Measurements from ENCODE around the gene KDM4C. TPM values are rescaled to one million over a fixed set of nuclear protein-coding genes. Genes with fewer than 3 reads are reported as not detected.
"Not testable (repeated sequence)": the region's sequence is repeated elsewhere in the genome, so short reads cannot be mapped to it uniquely, and the experiment has no call there.

Gene KDM4C
- total RNA-seq, 1 donor from 2014 or later: 76.8 TPM

DNA sequence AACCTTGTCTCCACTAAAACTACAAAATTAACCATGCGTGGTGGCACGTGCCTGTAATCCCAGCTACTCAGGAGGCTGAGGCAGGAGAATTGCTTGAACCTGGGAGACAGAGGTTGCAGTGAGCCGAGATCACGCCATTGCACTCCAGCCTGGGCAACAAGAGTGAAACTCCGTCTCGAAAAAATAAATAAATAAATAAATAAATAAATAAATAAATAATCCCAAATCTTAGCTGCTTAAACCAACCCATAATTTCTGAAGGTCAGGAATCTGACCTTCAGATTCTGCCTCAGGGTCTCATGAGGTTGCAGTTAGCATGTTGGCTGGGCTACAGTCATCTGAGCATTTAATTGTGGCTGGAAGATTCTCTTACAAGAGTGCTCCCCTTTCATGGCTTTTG lies 48.5 kb downstream of the KDM4C start:
- DNase-seq (ENCODE audit: low spot score): not testable (repeated sequence)

DNA sequence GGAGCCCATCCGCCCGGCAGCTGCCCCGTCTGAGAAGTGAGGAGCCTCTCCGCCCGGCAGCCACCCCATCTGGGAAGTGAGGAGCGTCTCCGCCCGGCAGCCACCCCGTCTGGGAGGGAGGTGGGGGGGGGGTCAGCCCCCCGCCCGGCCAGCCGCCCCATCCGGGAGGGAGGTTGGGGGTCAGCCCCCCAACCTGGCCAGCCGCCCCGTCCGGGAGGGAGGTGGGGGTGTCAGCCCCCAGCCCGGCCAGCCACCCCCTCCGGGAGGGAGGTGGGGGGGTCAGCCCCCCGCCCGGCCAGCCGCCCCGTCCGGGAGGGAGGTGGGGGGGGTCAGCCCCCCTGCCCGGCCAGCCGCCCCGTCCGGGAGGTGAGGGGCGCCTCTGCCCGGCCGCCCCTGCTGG lies 49.9 kb downstream of the KDM4C start:
- DNase-seq (ENCODE audit: low spot score): not testable (repeated sequence)

DNA sequence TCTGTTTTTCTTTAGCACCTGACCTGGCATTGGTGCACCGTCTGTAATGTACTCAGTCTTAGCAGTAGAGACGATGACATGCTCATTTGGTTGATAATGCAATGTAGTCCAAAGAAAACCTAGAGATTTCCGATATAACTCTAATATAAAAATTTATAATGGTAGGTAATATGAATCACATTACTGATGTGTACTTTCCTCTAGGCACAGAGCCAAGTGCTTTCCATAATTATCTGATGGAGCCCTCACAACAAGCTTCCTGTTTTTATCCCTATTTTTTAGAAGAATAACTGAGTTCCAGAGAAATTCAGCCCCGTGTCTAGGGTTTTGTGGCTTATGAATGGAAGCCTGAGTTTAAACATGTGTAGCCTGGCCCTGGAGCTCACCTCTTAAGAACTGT lies 53.7 kb downstream of the KDM4C start:
- DNase-seq (ENCODE audit: low spot score): no peak

DNA sequence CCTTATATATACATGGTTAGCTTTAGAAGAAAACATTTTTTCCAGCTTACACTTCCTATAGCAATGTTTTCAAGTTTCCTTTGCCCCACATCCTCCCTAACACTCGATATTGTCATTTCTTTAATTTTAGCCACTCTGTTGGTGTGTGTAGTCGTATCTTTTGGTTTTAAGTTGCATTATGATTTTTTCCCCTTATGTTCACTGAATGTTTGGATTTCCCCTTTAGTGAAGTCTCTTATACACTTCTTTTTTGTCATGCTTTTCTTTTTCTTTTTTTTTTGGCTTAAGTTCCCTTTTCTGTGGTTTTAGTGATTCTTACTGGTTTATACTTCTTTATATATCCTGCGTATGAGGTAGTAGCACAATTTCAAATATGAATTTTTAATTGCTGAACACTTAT lies 58.8 kb downstream of the KDM4C start:
- no peak for DNase-seq (ENCODE audit: low spot score)

DNA sequence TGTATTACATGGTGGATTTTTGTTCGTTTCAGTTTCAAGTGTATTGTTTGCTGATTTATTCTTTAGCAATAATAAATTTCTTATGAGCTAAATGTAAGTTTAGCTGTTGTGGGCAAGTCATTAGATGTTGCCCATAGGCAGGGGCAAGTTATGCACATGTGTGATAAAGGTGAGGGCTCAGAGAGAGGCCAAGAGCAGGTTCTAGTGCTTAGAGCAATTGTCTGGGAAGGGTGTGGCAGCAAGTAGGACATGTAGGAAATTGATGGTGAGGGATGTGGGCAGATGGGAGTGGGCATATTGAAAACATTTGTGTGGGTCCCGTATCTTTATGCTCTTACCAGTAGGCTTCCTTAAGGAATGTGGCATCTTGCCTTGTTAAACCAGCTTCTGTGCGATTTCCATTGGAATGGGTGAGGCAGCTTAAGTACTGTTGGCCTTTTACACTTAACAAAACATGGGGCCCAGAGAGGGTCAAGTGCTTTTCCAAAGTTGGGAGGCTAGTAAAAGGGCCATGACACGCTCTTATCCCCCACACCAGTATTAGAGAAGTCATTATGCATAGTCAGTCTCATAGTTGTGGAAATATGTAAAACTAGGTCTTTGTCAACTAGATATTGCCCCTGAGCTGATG lies 60.6 kb downstream of the KDM4C start:
- no peak for DNase-seq (ENCODE audit: low spot score)

DNA sequence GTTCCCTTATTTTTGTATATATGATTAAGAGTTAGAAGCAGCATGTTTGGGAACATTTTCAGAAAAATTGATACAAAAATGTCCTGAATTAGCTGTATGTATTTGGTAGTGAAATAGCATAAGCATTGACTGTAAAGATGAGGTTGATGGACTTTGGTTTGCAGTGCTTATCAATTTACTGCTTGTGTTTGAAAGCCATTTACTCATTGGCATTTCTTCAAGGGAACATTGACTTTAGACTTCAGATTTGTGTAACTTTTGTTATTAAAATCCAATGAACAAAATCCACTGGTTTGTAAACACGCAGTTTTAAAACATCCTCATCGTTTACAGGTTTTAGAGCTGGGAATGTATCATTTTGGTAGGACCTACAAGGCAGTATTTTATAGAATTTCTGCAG lies 61.3 kb downstream of the KDM4C start:
- DNase-seq (ENCODE audit: low spot score): no peak

DNA sequence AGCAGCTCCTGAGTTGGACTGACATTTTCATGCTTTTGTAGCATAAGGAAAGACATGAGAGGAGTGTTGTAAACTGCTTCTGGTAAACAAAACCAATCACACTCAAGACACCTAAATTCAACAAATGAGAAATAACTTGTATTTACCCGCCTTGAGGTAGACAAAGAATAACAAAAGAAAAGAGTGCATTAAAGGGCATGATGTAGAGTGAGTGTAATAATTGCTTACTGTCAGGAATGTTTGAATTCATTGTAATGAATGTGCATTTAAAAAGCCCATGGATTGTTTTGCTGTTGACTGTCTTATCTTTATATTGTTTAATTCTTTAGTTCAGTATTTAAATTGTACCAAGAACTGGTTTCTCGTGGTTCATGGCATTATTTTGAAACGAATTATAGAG lies 61.8 kb downstream of the KDM4C start:
- no peak for DNase-seq (ENCODE audit: low spot score)

DNA sequence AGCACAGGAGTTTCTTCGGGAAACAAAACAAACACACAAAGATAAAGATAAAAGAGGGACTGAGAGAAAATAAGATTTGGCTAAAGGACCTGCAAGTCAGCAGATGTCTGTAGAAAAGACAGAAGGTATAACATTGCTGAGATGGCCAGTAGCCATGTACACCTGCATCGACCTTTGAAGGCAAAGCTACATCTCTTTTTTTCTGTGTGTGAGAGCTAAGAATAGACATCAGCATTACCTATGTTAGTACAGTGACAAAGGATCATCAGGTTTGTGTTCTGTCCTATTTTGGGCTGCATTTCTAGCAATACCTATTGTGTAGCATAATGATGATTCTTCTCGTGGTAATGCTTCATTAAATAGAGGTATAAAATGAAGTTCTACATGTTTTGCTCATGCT lies 64.9 kb downstream of the KDM4C start:
- DNase-seq (ENCODE audit: low spot score): no peak

DNA sequence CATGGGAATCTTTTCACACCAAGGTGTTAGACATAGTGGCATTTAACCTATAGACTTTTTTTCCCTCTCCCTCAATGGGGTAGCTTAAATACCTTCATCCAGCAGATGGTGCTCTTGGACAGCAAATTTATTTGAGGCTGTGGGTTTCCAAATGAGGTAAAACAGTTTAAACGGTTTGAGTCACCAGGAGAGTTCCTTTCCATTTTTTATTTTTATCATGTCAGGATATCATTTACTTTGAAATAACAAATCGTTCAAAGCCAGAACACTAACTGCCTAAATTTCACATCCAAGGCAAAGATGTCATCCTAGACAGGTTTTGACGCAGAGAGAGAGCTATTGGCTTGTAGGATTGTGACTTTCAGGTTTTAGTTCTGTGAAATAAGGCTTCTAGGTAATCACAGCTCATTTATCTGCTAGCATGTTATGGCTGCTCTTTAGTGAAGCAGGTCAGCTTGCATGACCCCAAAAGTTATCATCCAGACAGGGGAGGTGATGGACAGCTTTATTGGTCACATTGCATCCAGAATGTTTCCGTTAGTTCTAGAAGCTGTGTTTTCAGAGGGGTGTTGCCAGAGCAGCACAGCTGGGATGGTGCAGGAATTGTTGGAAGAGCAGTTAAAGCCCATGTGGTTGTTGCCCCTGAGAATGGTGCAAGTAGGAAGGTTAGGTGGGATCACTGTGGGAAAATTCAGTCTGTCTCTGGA lies 69.8 kb downstream of the KDM4C start:
- DNase-seq (ENCODE audit: low spot score): no peak

DNA sequence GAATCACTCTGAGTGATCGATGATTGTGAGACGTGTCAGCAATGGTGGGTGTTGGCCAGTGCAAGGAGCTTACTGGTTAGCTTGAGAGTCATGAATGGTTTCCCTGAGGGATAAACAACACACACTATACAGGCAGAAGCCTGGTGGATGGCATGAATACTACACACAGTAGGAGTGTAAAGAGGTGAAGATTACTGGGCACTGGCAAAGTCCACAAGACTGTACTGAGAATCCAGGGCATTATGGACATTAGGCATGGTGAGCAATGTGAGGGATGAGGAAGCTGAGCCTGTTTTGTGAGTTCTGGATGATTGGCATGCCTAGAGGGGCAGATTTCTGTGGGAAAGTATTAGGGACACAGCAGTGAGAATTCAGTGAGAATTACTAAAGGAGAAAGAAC lies 71.3 kb downstream of the KDM4C start:
- DNase-seq (ENCODE audit: low spot score): no peak

DNA sequence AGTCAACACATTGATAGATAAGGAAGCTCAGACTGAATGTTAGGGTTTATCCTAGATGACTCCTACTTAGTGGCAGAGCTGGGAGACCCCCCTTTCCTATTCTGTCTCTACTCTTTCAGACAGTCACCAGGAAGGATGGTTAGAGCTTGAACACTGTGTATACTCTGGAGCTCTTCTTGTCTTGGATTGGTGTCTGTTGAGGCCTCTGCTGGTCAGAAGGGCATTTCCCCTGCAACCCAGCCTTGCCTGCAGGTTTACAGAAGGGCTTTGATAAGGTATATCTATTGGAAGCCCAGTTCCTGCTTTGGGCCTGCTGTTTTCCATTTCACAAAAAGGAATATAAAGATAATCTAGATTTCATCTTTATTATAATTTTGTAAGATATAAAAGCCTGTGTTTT lies 71.8 kb downstream of the KDM4C start:
- no peak for DNase-seq (ENCODE audit: low spot score)

DNA sequence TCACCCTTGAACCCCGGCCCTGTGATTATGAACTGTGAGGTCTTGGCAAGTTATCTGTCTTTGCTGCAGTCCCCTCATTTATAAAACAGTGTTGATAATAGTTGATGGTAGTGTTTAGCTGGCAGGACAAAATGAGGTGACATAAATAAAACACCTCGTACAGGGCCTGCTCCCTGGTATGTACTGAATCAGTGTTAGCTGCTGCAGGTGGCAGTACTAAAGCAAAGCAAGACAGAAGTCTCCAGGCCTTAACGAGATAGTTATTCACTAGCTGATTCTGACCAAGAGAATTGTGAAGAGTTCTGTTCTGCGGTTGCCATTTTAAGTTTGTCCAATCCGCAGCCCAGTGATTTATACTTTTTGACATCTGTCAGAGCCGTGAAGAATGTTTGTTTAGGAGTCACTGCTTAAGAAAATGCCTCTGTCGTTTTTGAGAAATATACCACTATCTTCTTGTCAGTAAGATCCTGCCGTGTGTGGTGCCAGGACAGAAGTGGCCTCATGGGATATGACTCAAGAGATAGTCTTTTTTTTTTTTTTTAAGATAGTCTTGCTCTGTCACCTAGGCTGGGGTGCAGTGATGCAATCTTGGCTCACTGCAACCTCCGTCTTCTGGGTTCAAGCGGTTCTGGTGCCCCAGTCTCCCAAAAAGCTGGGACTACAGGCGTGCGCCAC lies 75.9 kb downstream of the KDM4C start:
- DNase-seq (ENCODE audit: low spot score): no peak

DNA sequence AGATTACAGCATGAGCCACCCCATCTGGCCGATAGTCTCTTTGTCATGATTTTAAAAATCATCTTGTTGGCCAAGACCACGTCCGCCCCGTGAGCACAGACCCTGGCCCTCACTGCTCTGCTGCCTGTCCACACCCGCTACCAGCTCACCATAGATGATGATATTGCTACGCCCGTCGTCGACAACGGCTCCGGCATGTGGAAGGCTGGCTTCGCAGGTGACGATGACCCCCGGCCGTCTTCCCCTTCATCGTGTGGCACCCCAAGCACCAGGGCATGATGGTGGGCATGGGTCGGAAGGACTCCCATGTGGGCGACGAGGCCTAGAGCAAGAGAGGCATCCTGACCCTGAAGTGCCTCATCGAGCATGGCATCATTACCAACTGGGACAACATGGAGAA lies 76.5 kb downstream of the KDM4C start:
- DNase-seq (ENCODE audit: low spot score): no peak

DNA sequence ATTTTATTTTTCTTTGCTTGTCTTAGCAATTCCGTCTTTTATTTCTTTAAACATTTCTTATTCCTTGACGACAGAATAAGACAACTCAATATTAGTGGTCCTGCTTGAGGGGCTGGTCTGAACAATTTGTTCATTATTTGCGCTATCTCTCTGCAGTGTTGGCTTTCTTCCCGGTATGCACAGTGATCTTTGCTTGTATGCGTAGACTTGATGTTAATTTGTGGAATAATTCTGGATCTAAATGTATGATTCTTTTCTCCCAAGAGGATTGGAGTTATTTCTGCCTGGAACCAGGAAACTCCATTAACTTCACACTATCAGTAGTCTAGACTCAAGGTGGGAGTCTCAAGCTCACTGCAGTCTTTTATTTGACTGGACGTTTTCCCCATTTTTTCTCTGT lies 80.4 kb downstream of the KDM4C start:
- no peak for DNase-seq (ENCODE audit: low spot score)

DNA sequence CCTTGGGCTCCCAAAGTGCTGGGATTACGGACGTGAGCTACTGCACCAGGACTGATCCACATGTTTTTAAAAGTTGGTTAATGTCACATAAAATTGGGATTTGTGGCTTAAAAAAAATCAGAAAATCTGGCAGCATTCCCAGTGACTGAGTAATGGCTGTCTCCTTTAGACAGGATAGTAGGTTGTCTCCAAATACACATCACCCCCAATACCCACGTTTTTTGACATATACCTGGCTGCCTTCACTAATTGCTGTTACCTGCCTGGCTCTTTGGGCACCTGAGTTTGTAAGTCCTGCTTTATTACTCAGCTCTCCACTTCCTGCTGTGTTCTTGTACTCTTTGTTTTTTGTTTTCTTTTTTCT lies 84.8 kb downstream of the KDM4C start:
- no peak for DNase-seq (ENCODE audit: low spot score)

DNA sequence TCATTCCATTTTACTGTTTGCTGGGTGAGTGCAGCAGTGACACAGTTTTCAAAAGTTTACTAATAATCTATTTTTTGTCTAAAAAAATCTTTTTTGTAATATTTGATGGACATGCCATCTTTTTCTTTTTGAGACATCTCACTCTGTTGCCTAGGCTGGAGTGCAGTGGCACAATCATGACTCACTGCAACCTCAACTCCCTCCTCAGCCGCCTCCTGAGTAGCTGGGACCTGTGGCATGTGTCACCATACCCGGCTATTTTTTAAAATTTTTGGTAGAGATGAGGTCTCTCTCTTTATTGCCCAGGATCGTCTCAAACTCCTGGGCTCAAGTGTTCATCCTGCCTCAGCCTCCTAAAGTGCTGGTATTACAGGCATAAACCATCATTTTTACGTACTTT lies 86.0 kb downstream of the KDM4C start:
- DNase-seq (ENCODE audit: low spot score): no peak

DNA sequence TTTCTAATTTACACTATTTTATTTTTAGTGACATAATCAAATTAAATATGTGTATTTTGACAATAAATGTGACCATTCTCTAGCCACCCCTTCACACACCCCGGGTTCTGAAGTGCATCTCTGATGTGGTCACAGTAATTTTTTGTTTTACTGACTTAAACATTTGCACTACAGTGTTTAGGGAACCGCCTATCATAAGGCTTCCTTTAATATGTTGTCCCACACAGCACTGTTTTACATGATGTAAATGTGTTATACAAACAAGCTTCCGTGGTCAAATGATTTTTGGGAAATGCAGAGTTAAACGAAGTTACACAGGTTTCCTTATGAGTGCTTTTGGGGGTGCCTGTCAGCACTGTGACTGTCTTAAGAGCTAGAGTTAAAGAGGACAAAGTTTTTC lies 86.5 kb downstream of the KDM4C start:
- DNase-seq (ENCODE audit: low spot score): no peak

DNA sequence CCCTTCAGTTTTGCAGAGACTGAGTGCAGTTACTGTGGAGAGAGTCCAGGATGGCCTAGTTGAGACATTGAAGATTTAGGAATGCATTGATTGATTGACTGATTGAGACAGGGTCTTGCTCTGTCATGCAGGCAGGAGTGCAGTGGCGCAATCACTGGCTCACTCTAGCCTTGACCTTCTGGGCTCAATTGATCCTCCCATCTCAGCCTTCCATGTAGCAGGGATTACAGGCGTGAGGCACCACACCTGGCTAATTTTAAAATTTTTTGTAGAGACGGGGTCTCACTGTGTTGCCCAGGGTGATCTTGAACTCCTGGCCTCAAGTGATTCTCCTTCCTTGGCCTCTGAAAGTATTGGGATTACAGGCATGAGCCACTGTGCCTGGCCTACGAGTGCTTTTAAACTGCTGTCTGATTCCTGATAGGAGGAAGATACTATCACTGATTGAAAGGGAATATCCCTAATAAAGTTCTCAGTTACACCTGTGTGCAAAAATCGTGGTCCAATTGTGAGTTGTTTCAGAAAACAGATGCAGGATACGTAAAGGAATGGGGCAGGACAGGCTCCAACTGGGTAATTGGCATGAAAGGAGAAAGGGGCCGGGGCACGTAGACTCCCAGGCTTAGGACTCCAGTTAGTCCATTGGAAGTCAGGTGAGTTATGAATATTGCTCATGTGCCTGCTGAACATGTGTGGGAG lies 87.5 kb downstream of the KDM4C start:
- DNase-seq (ENCODE audit: low spot score): no peak

DNA sequence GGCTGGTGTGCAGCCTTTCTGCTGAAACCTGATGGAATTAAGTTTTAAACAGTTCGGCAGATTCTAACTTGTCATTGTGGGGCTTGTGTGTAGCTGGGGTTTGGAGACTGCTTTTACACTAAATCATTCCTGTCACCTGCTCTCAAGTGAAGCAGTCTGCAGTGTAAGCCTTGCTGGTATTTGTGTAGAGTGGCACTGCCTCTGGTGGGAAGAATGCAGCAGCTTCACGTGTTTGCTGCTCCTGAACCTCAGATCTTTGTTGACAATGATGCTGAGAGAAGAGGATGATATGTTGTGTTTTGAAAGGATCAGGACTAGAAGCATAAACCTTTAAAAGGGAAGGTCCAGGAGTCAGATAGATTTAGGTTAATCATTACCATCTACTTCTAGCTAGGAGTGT lies 88.1 kb downstream of the KDM4C start:
- no peak for DNase-seq (ENCODE audit: low spot score)

DNA sequence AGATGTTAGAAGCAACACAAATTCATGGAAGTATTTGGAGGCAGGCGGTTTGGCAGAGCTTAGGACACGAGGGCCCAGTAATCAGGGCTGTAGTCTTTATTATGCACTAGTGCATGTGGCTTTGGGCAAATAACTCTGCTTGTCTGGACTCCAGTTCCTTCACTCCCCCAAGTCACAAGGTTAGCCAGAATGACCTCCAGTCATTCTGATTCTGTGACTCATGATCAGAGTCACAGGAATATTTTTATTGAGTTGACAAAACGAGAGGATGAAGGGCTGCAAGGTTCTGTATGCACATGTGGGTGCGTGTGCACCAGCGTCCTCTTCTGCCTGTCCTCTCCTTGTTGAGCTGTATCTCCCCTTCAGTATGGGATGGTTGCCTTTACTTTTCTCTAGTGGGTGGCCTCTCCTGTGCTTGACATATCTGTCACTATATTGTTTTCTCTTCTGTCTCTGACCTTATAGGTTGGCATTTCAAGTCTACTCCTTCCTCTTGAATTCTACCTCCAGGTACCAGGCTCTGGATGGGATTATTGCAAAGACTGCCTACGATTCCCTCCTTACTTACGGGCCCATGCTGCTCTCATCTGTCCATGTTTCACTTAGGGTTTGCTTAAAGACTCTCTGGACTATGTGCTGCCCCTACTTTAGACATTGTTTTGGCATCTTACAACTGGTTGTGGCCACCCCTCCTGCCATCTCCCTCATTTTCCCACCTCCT lies 94.6 kb downstream of the KDM4C start:
- no peak for DNase-seq (ENCODE audit: low spot score)

DNA sequence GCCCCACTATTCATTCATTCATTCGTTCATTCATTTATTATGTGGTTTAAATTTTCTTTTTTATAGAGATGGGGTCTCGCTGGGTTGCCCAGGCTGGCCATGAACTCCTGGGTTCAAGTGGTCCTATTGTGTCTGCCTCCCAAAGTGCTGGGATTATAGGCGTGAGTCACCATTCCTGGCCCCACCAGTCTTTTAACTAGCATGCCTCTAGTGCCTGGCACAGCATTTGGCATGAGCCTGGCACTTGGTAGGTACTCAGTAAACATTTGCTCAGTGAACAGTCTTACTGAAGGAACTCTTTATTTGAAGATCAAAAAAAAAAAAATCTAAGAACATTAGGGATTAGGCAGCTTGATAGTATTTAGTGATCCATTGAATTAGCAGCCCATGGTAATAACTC lies 98.1 kb downstream of the KDM4C start:
- DNase-seq (ENCODE audit: low spot score): no peak

DNA sequence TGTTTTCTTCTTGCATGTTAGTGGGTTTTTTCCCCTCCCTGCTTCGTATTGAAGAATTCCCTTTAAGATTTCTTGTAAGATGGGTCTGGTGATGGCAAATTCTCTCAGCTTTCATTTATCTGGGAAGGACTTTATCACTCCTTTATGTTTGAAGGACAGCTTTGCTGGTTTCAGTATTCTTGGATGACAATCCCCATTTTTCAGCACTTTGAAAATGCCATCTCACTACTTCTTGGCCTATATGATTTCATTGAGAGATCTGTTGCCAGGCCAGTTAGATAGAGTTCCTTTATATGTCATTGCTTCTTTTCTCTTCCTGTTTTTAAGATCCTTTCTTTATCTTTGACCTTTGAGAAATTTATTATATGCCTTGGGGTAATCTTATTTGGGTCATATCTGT lies 106.3 kb downstream of the KDM4C start:
- no peak for DNase-seq (ENCODE audit: low spot score)

Measured in ureter (tissue), 1 donor.